ENCODE results near the gene ATG13. TPM values are rescaled to one million over a fixed set of nuclear protein-coding genes. Genes with fewer than 3 reads are reported as not detected.

The ATG13 gene
- total RNA-seq, 1 donor from 2014 or later: 51.3 TPM

GRCh38 chr11:46681814-46682213, 64.5 kb downstream of the ATG13 start:
- no peaks in the 10 kb centered on the region for H3K9me3 Mint-ChIP-seq
- no peaks in the 10 kb centered on the region for H3K27me3 Mint-ChIP-seq (ENCODE audit: low read depth)
- DNase-seq (ENCODE audit: low read depth, low spot score): no peak
- no peak overlapping the region for H3K27ac Mint-ChIP-seq (ENCODE audit: unreplicated experiment)
- TF ChIP-seq, protein P1, sequence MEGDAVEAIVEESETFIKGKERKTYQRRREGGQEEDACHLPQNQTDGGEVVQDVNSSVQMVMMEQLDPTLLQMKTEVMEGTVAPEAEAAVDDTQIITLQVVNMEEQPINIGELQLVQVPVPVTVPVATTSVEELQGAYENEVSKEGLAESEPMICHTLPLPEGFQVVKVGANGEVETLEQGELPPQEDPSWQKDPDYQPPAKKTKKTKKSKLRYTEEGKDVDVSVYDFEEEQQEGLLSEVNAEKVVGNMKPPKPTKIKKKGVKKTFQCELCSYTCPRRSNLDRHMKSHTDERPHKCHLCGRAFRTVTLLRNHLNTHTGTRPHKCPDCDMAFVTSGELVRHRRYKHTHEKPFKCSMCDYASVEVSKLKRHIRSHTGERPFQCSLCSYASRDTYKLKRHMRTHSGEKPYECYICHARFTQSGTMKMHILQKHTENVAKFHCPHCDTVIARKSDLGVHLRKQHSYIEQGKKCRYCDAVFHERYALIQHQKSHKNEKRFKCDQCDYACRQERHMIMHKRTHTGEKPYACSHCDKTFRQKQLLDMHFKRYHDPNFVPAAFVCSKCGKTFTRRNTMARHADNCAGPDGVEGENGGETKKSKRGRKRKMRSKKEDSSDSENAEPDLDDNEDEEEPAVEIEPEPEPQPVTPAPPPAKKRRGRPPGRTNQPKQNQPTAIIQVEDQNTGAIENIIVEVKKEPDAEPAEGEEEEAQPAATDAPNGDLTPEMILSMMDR (conservative IDR thresholded peaks at IDR 0.05): no peak
- no peaks in the 10 kb centered on the region for H3K4me1 Mint-ChIP-seq
- H3K36me3 Mint-ChIP-seq (ENCODE audit: low read depth): no peaks in the 10 kb centered on the region
- no peak overlapping the region for H3K4me3 Mint-ChIP-seq

DNA sequence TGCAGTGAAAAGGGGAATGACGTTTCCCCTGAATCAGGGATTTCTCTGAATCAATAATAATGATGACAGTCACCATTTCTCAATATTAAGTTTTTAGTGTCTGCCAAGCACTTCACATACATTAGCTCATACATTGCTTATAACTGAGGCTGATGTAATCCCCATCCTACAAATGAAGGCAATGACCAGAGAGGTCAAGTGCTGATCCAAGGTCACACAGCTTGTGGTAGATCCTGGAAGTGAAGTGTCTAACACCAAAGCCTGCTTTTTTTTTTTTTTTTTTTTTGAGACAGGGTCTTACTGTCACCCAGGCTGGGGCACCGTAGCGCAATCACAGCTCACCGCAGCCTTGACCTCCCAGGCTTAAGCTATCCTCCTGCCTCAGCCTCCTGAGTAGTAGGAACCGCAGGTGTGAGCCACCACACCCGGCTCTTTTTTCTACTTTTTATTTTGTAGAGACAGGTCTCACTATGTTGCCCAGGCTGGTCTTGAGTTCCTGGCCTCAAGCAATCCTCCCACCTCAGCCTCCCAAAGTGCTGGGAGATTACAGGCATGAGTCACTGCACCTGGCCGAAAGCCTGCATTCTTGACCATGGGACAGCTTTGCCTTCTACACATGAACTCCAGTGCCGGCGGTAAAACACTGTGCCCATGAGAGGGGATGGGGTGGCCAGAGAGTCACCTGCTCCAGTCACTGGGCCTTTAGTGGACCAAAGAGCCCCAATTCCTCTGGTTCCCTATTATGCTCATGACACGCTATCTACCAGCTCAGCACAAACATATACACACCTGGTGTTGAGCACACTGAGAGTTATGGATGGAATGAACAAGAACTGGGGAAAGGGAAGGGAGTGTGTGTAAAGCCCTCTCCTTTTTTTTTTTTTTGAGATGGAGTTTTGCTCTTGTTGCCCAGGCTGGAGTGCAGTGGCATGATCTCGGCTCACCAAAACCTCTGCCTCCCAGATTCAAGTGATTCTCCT, 65.7 kb downstream of the ATG13 start:
- no peaks in the 10 kb centered on the region for H3K4me1 Mint-ChIP-seq
- no peaks in the 10 kb centered on the region for H3K27me3 Mint-ChIP-seq (ENCODE audit: low read depth)
- H3K4me3 Mint-ChIP-seq: no peak overlapping the region
- no peaks in the 10 kb centered on the region for H3K36me3 Mint-ChIP-seq (ENCODE audit: low read depth)
- TF ChIP-seq, protein P1 (conservative IDR thresholded peaks at IDR 0.05): no peak
- no peak for DNase-seq (ENCODE audit: low read depth, low spot score)
- H3K27ac Mint-ChIP-seq (ENCODE audit: unreplicated experiment): no peak overlapping the region
- no peaks in the 10 kb centered on the region for H3K9me3 Mint-ChIP-seq

DNA sequence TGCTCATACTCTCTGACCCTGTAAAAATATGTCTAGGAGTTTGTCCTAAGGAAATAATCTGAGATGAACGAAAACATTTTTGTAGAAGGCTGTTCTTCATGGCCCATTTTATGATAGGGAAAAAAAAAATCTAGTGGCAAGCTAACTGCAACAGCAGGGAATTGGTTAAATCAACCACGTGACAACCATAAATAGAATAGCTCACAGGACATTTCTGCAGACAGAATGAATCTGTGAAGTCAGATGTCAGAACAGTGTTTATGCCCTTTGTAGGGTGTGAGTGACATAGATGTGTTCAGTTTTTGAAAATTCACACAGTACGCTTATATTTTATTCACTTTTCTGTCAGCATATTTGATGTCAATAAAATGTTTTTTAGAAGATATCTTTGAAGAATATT, 67.0 kb downstream of the ATG13 start:
- TF ChIP-seq, protein P1 (conservative IDR thresholded peaks at IDR 0.05): no peak
- Mint-ChIP-seq H3K27ac (ENCODE audit: unreplicated experiment) (no peak overlapping the region), H3K36me3 (ENCODE audit: low read depth) (no peaks in the 10 kb centered on the region), H3K4me1 (no peaks in the 10 kb centered on the region), H3K9me3 (no peaks in the 10 kb centered on the region), H3K4me3 (no peak overlapping the region), H3K27me3 (ENCODE audit: low read depth) (no peaks in the 10 kb centered on the region)
- no peak for DNase-seq (ENCODE audit: low read depth, low spot score)

DNA sequence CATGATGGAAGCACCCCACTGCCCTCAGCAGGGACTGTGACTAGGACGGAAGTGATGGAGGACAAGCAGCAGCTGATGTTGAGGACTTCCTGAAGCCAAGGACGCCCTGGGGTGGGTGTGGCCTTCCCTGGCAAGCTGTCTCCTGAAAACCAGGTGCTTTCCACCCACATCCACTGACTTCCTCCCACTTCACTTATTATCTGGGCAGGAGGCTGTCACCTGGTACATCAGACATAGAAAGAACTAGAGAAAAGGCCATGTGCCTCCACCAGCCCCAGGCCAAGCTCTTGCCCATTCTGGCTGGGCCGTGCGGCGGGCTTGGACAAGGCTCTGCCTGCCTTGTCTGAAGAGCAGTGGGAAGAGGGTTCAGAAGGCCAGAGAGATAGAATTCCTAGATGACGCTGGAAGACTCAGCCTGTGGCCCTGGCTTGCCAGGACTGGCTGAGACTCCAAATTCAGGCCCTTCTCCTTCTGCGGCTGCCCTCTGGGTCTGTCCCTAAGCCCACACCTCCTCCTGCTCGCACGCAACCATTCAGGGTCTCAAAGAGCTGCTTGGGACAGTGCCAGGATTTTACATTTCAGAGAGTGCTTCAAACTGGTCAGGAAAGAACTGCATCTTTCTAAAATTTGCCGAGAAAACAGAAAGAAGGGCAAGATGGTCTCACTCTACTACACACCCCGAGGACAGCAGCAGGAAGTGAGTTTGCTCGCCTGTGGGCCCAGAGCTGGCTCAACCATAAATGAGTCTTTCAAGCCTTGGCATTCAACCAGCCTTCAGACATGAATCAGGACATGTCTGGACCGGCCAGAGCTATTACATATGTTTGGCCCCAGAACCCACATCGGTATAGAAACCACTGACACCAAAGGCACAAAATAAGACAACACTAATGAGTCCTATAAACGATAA, 69.8 kb downstream of the ATG13 start:
- no peak overlapping the region for H3K27ac Mint-ChIP-seq (ENCODE audit: unreplicated experiment)
- no peak for DNase-seq (ENCODE audit: low read depth, low spot score)
- H3K9me3 Mint-ChIP-seq: no peaks in the 10 kb centered on the region
- H3K36me3 Mint-ChIP-seq (ENCODE audit: low read depth): no peaks in the 10 kb centered on the region
- no peak overlapping the region for H3K4me3 Mint-ChIP-seq
- no peaks in the 10 kb centered on the region for H3K27me3 Mint-ChIP-seq (ENCODE audit: low read depth)
- no peaks in the 10 kb centered on the region for H3K4me1 Mint-ChIP-seq
- TF ChIP-seq, protein P1 (conservative IDR thresholded peaks at IDR 0.05): no peak

GRCh38 chr11:46690702-46691101, 73.3 kb downstream of the ATG13 start:
- no peak for DNase-seq (ENCODE audit: low read depth, low spot score)
- Mint-ChIP-seq H3K36me3 (ENCODE audit: low read depth) (no peaks in the 10 kb centered on the region), H3K4me1 (no peaks in the 10 kb centered on the region), H3K27ac (ENCODE audit: unreplicated experiment) (no peak overlapping the region), H3K4me3 (no peak overlapping the region), H3K9me3 (no peaks in the 10 kb centered on the region), H3K27me3 (ENCODE audit: low read depth) (no peaks in the 10 kb centered on the region)
- TF ChIP-seq, protein P1 (conservative IDR thresholded peaks at IDR 0.05): no peak

Measured in neural crest cell (in vitro differentiated cells).